ENCODE results near the gene TUBGCP6.
A peak's percentile ranks its signal among the peaks of the same experiment; 100 is the strongest.

- TF ChIP-seq EZH2 (IDR thresholded peaks at IDR 0.05; ENCODE audit: borderline replicate concordance, low read depth, low read length, severe bottlenecking) (no peak), CTCF (IDR thresholded peaks at IDR 0.05; ENCODE audit: borderline replicate concordance, extremely low read depth, low read length, poor library complexity, severe bottlenecking) (peak; percentile 39)
These were observed 1.7 kb upstream of the TUBGCP6 start for GRCh38 chr22:50246242-50247175.
